ENCODE results near the gene UBE2J2.
A peak's percentile ranks its signal among the peaks of the same experiment; 100 is the strongest.
"Not testable (repeated sequence)": the region's sequence is repeated elsewhere in the genome, so short reads cannot be mapped to it uniquely, and the experiment has no call there.

The UBE2J2 gene

GRCh38 chr1:1253972-1254666 is 19.5 kb downstream of the UBE2J2 start:
- DNase-seq, result no peak

- no peak for DNase-seq
These were observed 20.3 kb downstream of the UBE2J2 start for GRCh38 chr1:1253314-1253713.

GRCh38 chr1:1250786-1251284 is 22.8 kb downstream of the UBE2J2 start:
- DNase-seq, result peak; percentile 42

GRCh38 chr1:1248009-1248913 is 25.4 kb downstream of the UBE2J2 start:
- not testable (repeated sequence) for DNase-seq

GRCh38 chr1:1247341-1247913 is 26.2 kb downstream of the UBE2J2 start:
- DNase-seq, result no peak

GRCh38 chr1:1246577-1247340 is 26.9 kb downstream of the UBE2J2 start, which contains the start of gene C1QTNF12:
Gene C1QTNF12, minus strand, starts transcription at chr1:1246722. Its CDS starts 32 bp downstream, at chr1:1246690.
- no peak for DNase-seq

GRCh38 chr1:1245817-1246576 is 27.7 kb downstream of the UBE2J2 start:
- no peak for DNase-seq

GRCh38 chr1:1245178-1245816 is 28.4 kb downstream of the UBE2J2 start:
- DNase-seq, result no peak

- DNase-seq, result no peak
These were observed 29.4 kb downstream of the UBE2J2 start for GRCh38 chr1:1244192-1244811.

GRCh38 chr1:1243807-1244191 is 29.9 kb downstream of the UBE2J2 start:
- no peak for DNase-seq

GRCh38 chr1:1243266-1243660 is 30.4 kb downstream of the UBE2J2 start:
- no peak for DNase-seq

- DNase-seq, result no peak
These were observed 31.0 kb downstream of the UBE2J2 start for GRCh38 chr1:1242461-1243265.

GRCh38 chr1:1241588-1242219 is 31.9 kb downstream of the UBE2J2 start:
- DNase-seq, result no peak

- DNase-seq, result no peak
These were observed 32.6 kb downstream of the UBE2J2 start for GRCh38 chr1:1240822-1241587.

- DNase-seq, result no peak
These were observed 33.3 kb downstream of the UBE2J2 start for GRCh38 chr1:1240348-1240732.

GRCh38 chr1:1239614-1240347 is 33.9 kb downstream of the UBE2J2 start:
- no peak for DNase-seq

GRCh38 chr1:1239227-1239613 is 34.4 kb downstream of the UBE2J2 start:
- DNase-seq, result no peak

GRCh38 chr1:1238702-1239178 is 34.9 kb downstream of the UBE2J2 start:
- DNase-seq, result no peak
